ENCODE data around the gene ZNF831.

DNA sequence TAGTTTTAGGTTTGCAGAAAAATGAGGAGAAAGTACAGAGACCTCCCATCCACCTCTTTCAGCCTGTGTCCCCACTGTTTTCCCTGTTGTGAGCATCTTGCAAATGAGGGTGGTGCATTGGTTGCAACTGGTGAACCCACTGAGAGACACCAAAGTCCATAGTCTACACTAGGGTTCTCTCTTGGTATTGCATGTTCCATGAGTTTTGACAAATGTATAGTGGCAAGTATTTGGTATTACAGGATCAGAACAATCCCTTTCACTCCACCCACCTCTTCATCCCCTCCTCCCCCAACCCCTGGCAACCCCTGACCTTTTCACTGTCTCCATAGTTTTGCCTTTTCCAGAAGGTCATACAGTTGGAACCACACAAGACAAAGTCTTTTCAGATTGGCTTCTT lies 20.1 kb downstream of the ZNF831 start:
- TF ChIP-seq, protein P1, sequence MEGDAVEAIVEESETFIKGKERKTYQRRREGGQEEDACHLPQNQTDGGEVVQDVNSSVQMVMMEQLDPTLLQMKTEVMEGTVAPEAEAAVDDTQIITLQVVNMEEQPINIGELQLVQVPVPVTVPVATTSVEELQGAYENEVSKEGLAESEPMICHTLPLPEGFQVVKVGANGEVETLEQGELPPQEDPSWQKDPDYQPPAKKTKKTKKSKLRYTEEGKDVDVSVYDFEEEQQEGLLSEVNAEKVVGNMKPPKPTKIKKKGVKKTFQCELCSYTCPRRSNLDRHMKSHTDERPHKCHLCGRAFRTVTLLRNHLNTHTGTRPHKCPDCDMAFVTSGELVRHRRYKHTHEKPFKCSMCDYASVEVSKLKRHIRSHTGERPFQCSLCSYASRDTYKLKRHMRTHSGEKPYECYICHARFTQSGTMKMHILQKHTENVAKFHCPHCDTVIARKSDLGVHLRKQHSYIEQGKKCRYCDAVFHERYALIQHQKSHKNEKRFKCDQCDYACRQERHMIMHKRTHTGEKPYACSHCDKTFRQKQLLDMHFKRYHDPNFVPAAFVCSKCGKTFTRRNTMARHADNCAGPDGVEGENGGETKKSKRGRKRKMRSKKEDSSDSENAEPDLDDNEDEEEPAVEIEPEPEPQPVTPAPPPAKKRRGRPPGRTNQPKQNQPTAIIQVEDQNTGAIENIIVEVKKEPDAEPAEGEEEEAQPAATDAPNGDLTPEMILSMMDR (conservative IDR thresholded peaks at IDR 0.05 in 1 of 2, IDR thresholded peaks at IDR 0.05 in 1 of 2; ENCODE audit: extremely low read depth in 1 of 2, insufficient read depth in 1 of 2, low read depth in 1 of 2, low read length in 2 of 2), result no peak
- TF ChIP-seq EZH2 (IDR thresholded peaks at IDR 0.05; ENCODE audit: borderline replicate concordance, low read length), result no peak

Measured in mammary epithelial cell (primary cell).